ENCODE data around the gene EPHA3.

The EPHA3 gene

DNA sequence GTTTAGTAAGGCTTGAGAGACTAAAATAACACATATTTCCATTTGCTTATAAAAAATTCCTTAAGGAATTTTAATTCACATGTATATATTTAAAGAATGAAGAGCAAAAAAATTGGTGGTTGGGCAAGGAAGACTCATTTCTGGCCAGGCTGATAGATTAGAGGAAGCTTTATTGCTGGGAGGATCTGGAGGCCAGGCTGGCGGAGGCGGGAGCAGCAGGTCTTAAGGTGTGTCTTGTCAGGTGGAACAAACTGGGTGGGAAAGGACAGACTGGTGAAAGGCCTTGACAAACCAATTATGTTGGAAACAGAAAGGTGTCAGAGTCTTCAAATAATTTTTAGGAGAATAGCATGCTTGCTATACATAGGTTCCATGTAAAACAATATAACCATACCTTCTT lies 124.7 kb downstream of the EPHA3 start:
- no peak for DNase-seq

DNA sequence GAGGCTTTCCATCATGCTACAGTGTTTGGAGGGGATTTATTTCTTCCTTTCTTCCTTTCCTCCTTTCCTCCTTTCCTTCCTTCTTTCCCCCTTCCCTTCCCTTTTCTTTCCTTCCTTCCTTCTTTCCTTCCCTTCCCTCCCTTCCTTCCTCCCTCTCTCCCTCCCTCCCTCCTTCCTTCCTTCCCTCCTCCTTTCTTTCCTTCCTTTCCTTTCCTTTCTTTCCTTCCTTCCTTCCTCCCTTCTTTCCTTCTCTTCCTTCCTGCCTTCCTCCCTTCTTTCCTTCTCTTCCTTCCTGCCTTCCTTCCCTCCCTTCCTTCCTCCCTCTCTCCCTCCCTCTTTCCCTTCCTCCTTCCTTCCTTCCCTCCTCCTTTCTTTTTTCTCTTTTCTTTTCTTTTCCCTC lies 127.2 kb downstream of the EPHA3 start:
- no peak for DNase-seq

DNA sequence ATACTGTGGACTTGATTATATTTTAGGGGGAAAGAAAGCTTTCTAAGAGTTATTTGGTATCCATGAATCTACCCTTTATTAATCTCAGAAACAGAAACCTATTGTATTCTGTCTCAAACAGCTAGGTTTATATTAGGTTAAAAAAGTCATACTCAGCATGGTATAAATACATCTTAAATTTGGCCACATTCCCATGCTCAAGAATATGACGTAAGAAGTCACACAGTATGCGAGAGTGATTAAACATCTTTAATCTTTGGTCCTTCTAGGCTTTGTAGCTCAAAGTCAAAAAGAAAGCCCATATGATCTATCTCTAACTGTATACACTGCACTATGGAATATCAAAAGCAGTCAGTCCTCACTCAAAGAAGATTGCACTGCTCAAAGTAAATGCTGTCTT lies 131.4 kb downstream of the EPHA3 start:
- no peak for DNase-seq

DNA sequence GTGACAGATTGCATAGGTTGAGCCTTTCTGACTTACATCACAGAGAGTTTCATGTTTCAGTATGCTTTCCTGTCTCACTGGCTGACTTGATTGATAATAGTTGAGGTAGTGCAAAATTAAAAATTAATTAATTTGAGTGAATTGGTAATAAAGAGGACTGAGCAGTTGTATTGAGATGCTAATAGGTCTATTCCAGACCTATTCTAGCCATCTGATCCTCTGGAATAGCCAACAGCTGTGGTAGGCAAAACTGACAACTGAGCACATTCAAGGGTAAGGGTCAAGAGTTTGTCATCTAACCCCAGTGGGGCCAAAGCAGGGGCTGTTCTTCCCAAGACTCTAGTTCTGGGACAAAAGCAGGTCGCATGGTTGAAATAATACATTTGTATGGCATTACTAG lies 132.4 kb downstream of the EPHA3 start:
- no peak for DNase-seq

DNA sequence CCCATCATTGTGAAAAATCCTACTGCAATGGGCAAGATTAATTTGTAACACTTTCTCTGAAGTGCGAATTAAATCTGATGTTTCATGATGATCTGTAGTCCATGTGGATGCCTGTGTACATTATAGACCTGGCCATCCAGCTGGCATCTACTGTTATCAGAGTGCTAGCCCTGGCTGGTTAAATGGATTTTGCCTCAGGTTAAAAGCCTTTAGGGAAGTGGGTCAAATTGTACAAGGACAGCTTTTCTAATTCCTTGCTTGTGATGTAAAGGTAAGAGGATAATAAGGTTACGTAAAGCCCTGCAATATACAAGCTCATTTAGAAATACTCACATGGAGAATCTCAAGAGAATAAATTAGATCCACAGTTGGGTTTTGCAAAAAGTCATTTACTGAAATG lies 138.2 kb downstream of the EPHA3 start:
- DNase-seq, result no peak

DNA sequence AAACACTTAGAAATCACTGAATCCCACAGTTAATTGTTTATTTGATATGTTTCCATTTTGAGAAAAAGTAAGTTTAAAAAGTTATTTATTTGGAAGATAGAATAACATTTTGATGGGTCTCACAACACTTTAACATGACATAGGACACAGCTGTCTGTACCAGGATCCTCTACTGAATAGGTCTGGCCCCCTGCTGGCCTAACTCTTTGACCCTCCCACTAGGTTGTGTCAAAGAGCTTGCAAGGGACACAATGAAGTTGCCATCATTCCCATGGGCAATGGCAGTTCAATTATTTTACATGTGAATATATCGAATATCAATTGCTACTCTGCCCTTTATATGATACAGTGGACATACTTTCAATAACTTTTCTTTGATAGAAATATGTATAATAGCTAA lies 138.9 kb downstream of the EPHA3 start:
- no peak for DNase-seq

DNA sequence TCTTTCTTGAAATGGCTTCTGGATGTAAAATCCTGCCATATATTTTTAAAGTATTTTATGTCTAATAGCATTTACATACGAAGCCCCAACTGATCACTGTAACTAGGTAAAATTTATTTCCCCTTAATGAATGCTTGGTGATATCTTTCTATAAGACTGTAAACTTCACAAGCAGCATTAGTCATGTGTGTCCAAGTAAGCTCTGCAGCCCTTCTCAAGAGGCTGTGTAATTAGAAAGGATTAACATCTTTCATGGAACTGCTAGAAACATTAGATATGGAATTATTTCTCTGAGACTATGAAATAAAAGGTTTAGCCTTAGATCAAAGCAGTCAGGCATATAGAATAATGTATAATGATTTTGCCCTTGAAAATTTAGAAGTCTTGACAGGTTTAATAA lies 143.3 kb downstream of the EPHA3 start:
- no peak for DNase-seq

DNA sequence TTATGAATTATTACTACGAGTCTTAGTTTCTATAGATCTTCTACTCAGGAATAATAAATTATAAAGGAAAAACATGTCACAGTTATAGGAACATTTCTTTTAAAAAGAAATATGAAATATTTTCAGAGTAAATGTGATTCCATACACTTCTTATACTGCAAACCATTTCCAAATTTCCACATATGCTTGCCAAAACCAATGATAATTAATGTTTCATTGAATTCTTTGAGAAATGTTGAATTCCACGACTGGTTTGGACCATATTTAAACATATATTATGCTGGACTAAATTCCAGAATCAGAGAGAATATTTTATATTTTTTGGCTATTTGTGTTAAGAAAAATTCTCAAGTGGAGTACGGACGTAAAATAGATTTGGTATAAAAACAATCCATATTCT lies 144.6 kb downstream of the EPHA3 start:
- DNase-seq, result no peak

DNA sequence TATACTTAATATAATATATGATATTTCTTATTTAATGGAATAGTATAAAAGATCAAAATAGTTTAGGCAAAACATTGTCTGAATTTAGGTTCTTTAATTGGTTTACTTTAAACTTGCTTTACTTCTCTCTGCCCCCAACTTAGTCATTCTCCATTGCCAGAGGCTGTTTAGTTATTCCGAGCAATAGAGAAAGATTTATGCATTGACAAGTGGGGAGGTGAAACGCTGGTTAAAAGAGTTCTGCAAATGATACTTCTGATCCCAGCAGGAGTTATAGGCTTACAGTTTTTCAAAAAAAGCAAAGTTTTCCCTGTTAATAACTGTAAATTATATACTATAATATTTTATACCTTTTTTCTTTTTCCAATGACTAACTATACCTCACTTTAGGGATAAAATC lies 145.4 kb downstream of the EPHA3 start:
- DNase-seq, result no peak

DNA sequence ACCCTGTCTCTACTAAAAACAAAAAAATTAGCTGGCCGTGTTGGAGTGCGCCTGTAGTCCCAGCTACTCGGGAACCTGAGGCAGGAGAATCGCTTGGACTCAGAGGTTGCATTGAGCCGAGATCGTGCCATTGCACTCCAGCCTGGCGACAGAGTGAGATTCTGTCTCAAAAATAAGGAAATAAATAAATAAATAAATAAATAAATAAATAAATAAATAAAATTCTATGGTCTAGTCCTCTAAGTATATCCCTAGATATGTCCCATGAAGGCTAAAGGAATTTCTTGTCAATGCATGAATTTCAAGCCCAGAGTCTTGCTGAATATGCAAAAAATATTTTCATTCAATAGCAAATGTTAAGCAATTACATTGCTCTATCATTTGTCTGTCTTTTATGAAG lies 149.0 kb downstream of the EPHA3 start:
- no peak for DNase-seq

DNA sequence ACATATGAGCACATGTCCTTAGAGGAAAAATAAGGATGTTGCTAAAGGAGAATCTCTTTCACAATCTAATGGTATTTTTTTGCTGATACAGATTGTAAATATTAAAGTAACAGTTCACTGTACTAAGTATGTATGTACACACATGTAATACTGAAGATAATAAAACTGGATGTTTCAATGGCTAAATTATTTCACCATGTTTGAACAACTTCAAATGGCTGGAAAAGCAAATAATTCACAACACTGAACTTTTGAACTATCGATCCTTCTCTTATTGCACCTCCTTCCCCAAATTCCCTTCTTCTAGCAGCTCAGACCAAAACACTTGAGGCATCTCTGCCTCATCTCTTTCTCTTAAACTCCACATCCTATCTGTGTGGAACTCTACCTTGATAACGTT lies 149.5 kb downstream of the EPHA3 start:
- no peak for DNase-seq

DNA sequence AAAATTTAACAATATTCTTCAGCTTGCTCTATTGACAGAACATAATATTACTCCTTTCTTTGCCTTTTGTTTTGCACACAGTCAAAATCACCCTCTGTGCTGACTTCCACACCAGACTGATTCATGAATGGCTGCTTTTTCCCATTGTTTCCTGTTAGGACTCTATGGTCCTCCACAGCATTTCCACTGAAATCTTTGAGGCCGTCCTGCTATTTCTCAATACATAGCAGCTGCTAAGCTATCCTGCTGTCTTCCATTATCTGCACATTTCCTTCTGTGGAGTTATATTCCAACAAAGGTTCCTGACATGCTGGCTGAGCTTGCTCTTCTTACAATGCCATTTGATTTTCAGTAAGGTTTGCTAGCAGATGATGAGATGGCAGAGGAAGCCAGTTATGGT lies 153.3 kb downstream of the EPHA3 start:
- no peak for DNase-seq

DNA sequence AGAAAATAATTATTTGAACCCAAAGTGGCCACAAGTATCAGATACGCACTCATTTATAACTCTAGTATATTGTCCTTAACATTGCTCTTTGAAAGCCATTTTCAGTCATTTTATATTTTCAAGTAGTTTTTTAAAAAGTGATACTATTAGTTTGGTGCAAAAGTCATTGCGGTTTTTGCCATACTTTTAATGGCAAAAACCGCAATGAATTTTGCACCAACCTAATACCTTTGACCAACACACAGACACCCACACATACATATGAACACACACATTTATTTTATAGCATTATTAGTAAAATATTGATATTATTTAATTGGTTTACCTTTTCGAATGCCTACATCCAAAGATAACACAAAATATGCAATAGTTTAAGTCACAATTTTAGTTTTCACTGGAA lies 154.3 kb downstream of the EPHA3 start:
- no peak for DNase-seq

DNA sequence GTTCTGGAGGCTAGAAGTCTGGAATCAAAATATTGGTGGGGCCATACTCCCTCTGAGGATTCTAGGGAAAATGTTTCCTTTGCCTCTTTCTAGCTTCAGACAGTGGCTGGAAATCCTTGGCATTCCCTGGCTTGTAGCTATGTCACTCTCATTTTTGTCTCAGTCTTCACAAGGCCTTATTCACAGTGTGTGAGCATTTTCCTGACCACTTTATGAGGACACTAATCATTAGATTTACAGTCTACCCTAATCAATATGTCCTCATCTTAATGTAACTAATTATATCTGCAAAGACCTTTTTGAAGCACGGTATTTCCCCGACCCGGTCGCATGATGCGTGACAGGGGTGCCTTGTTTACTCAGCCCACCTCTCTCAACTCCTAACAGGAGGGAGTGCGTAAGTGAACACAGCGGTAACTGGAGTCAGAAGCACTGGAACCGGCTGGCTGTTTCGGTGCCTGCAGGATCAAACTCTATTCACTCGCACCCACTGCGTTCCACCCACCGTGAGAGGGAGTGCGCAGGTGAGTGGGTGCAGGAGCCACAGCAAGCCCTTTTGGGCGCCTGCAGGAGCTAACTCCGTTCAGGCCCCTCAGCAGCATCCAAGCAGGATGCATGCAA lies 155.0 kb downstream of the EPHA3 start:
- DNase-seq, result no peak

DNA sequence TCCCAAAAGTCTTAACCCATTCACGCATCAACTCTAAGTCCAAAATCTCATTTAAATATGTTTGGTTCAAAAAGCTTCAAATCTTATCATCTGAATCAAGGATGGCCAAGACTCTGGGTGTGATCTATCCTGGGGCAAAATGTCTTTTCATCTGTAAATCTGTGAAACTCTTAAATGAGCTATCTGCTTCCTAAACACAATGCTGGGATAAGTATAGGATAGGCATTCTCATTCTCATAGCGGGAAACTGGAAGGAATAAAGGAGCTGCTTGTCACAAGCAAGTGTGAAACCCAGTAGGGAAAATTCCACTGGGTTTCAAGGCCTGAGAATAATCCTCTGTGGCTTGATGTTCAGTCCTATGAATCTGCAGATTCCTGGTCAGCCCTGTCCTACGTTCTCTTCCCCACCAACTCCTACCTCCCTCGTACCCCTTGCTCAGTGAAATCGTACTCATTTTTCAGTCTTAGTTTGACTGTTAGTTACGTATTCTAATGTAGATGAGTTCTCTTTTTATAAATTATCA lies 156.7 kb downstream of the EPHA3 start:
- no peak for DNase-seq

DNA sequence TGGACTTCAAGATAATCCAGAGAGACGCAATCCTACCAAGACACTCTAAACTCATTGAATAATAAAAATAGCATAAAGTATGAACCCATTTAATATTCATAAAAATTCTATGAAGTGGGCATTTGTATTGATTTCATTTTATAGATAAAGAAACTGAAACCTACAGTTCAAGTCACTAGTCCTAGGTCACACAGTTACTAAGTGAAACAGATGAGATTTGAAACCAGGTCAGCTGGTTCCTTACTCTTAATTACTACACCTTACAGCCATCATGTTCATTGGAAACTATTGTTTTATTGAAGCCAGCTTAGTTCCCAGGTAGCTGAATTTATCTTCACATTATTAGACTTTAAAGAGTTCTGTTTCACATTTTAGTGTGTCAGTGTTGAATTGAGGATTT lies 158.7 kb downstream of the EPHA3 start:
- no peak for DNase-seq

DNA sequence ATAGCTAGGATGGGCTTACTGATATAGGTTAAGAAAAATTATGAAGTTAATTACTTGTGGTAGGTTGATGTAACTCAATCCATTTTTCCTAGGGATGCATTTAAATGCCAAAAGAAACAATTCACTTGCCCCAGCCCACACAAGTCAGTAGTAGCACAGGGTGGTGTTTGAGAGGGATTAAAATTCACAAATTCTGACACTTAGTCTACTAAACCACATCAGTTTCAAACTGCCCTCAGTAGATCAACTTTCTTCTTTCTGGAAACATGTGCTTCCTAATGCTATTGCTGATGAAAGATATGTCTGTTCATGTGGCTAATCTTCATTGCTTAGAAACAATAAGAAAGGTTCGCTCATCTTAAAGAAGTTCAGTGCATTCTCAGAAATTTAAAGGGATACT lies 160.6 kb downstream of the EPHA3 start:
- DNase-seq, result no peak

DNA sequence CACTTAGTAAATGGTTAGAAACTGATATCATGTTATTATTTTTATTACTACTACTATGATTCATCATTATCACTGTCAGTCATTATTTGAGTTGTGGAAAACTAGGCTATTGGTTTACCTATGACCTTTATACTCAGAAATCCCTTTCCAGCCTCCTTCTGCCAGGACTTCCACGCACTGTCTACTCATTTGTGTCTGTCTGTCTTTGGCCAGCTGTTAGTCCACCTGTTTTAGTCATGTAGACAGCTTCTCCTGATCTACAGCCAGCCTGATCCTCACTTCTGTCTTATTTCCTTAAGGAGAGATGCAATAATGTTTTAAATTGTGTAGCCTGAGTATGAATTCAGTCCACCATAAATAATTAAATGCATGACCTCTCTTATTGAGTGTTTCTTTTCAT lies 162.8 kb downstream of the EPHA3 start:
- no peak for DNase-seq

DNA sequence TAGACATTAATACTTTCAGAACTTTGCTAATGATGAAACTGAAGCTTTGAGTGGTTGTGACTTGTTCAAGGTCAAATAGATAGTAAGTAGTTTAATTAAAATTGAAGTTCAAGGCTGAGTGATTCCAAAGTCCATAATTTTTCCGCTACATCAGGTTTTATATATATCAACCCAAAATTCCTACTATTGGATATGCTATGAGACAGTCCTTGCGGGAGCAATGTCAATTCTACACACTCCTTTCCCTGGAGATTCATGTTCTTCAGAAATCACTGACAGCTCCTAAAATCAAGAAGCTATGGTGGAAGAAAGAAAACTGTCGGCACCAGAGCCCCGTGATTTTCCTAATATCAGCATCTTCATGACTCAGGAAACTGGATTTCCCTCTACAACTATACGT lies 167.6 kb downstream of the EPHA3 start:
- DNase-seq, result no peak

DNA sequence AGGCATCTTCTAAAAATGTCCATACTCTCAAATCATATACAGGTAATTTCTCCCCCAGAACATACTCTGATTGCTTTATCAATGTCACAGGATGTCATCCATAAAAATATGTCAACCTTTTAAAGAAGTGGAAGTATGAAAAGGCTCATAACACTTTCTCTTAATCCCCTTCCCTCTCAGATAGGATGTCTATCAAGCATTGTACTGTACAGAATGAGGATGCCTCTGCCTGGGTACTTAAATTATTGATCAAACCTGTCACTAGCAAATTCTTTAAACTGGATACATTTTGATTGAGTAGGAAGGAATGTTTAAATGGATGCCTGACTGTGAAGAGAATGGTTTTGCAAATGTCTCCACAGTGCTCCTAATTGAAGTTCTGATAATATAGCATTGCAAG lies 168.7 kb downstream of the EPHA3 start:
- DNase-seq, result no peak

DNA sequence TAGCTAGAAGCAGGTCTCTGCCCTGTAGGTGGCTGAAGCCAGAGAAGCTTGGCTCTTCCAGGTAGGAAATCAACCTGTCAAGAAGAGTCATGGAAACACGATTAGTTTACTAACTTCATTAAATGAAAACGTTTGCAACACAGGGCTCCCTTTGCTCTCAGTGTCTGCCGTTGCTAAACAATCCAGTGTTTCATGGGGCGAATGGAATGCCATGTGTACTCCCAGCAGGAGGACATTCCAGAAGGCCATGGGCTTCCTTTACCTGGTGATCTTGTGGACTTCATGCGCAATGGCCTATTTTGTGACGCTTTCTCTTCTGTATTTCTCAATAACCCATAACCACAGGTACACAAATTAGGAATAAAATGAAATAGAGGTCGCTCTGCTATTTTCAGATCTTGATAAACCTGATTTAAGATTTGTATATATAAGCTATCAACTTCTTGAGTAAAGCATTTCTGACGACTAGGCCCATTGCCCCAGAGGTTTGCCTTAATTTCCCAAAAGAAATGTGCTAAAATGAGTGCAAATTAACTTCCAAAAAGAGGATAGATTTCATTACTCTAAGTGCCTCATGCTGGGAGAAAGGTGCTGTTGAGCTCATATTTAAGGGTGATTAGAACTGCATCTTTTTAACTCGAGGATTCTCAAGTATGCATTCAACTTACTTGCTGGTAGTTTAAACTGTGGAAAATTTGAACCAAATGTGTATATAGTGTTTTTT lies 171.0 kb downstream of the EPHA3 start:
- no peak for DNase-seq

DNA sequence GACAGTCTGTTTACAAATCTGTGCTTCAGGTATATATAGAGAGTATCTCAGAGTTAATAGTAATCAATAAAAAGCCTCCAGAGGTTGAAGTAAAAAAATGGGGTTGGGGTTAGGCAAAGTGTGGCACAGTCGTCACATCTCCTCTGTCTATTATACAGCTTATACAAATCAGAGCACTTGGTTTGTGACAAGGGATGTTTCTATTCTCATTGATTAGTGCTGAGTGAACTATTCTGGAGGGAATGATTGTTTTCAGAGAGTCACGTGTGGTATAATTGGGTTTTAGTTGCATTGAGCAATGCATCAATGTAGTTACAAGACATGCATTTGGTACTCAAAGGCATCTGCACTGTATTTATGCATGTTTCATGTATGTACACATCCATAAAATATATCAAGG lies 172.9 kb downstream of the EPHA3 start:
- no peak for DNase-seq

DNA sequence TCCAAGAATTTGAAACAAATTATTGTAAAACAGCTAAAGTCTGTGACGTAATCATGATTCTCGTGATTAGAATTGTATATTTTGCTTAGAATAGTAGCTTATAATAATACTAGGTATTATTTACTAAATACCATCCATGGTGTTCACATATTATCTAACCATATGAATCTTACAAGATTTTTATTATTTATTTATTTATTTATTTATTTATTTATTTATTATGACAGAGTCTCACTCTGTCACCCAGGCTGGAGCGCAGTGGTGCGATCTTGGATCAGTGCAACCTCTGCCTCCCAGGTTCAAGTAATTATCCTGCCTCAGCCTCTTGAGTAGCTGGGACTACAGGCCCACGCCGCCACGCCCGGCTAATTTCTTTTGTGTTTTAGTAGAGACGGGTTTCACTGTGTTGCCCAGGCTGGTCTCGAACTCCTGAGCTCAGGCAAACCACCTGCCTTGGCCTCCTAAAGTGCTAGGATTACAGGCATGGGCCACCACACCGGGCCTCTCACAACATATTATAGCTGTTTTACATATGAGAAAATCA lies 173.5 kb downstream of the EPHA3 start:
- DNase-seq, result no peak

DNA sequence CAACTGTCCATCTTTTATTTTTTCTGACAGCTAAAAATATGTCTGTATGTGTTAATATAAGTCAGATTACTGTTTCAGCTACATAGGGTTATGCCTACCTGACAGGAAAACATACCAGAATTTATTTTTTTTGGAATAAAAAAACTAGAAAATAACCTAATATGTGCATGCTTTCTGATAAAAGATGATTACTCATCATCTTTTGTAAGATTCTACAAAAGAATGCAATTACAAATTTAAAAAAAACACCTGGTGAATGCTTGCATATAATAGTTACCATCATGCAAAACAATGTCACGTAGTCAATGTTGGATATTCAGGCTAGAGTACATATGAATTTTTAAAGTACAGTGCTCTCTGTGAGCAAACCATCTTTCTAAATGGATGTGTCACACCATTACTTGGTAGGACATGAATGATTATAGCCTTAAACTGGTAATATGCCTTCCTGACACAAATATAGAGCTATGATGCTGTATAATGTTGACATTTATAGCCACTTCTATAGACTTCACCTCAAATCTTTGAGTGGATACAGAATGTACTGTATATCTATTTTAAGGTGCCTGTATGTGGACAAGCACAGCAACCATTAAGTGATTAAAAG lies 180.6 kb downstream of the EPHA3 start:
- DNase-seq, result no peak
